Esophagus squamous epithelium (tissue), 5 donors: Measurements from ENCODE around the gene TMEM63B. TPM values are rescaled to one million over a fixed set of nuclear protein-coding genes. Genes with fewer than 3 reads are reported as not detected.
"Not testable (repeated sequence)": the region's sequence is repeated elsewhere in the genome, so short reads cannot be mapped to it uniquely, and the experiment has no call there.

ENCODE experiments used
- DNase-seq: peaks from one replicate; lab custom pipeline; 2025; lab: John Stamatoyannopoulos, UW
- H3K27ac ChIP-seq, 4 donors: fragments of 200-600 bp; sonication (generic); one replicate each; pipeline ENCODE4 v1.5.1; 2016 to 2019; ENCODE audit warnings: mild to moderate bottlenecking in 1 of 4
- H3K27me3 ChIP-seq, 4 donors: fragments of 200-600 bp; sonication (generic); 1 replicate in 3 of 4; 2 replicates in 1 of 4; pipeline versions ENCODE4 v1.5.1 to v1.6.0; 2017 to 2021; ENCODE audit warnings: antibody characterized with exemption in 1 of 4
- H3K36me3 ChIP-seq, 3 donors: fragments of 200-600 bp; sonication (generic); one replicate each; pipeline ENCODE4 v1.5.1; 2016 to 2019
- H3K4me1 ChIP-seq, 3 donors: fragments of 200-600 bp; sonication (generic); one replicate each; pipeline ENCODE4 v1.5.1; 2017 to 2019
- H3K4me3 ChIP-seq, 4 donors: fragments of 200-600 bp; sonication (generic); 1 replicate in 3 of 4; 2 replicates in 1 of 4; pipeline ENCODE4 v1.5.1; 2016 to 2019; ENCODE audit warnings: mild to moderate bottlenecking in 2 of 4, moderate library complexity in 1 of 4
- H3K9me3 ChIP-seq, 3 donors: fragments of 200-600 bp; sonication (generic); one replicate each; pipeline ENCODE4 v1.5.1; 2016 to 2019
- CTCF ChIP-seq, 6 experiments: fragments of 450-650 bp in 4 of 6; fragments of 200-600 bp in 2 of 6; sonication (generic) in 2 of 6; IDR thresholded peaks; one replicate each; pipeline ENCODE4 v1.5.1; 2016 to 2019; ENCODE audit warnings: antibody characterized with exemption in 6 of 6, mild to moderate bottlenecking in 4 of 6, moderate library complexity in 4 of 6
- POLR2A ChIP-seq, 4 donors: fragments of 450-650 bp; IDR thresholded peaks; one replicate each; pipeline ENCODE4 v1.6.1; 2017; ENCODE audit warnings: antibody characterized with exemption in 4 of 4, mild to moderate bottlenecking in 4 of 4, moderate library complexity in 3 of 4
- WGBS, 2 donors: methylation state at CpG; one replicate each; pipeline ENCODE4 v1.1.5; 2018; 5-methylcytosine and 5-hydroxymethylcytosine counted together
- intact Hi-C: fragments of 100-400 bp; cut with DNase I; formaldehyde crosslinking; loops from one replicate; pipeline ENCODE4 v1.15.0; 2022
- total RNA-seq, 4 donors: library from RNA; depleted of rRNA; stranded (reverse); fragments of >200 nt; gene quantifications; one replicate each; pipeline ENCODE4 v1.1.0, GENCODE V29; 2016
- donor health status: DM: yes; HTN: yes; CAD: no.

TMEM63B gene
- total RNA-seq, 4 donors from 2014 or later, result 27.8 to 56.3 (median 45.5) TPM

GRCh38 chr6:44085219-44085618 is 42.1 kb upstream of the TMEM63B start:
- Histone ChIP-seq H3K4me3 (no peak overlapping the region), H3K9me3 (no peaks in the 10 kb centered on the region), H3K4me1 (peaks cover 0 to 21% (median 5%) of the 10 kb centered on the region in 3 donors), H3K27ac (no peak overlapping the region), H3K36me3 (peaks cover 0 to 10% (median 0%) of the 10 kb centered on the region in 3 donors), H3K27me3 (no peaks in the 10 kb centered on the region)
- 67% methylated on average over 2 of the region's 2 CpGs for WGBS, 2 donors
- no peak for TF ChIP-seq CTCF (IDR thresholded peaks at IDR 0.05)
- TF ChIP-seq POLR2A (IDR thresholded peaks at IDR 0.05), result no peak
- intact Hi-C loops, result no loop called here
- DNase-seq, result no peak

GRCh38 chr6:44086931-44087574 is 40.3 kb upstream of the TMEM63B start:
- H3K27ac ChIP-seq, result no peak overlapping the region
- intact Hi-C loops, result no loop called here
- H3K36me3 ChIP-seq, result peaks cover 0 to 10% (median 0%) of the 10 kb centered on the region in 3 donors
- no peaks in the 10 kb centered on the region for H3K27me3 ChIP-seq
- H3K9me3 ChIP-seq, result no peaks in the 10 kb centered on the region
- TF ChIP-seq CTCF (IDR thresholded peaks at IDR 0.05) (no peak), POLR2A (IDR thresholded peaks at IDR 0.05) (no peak)
- no peak for DNase-seq
- H3K4me1 ChIP-seq, result peaks cover 0 to 21% (median 5%) of the 10 kb centered on the region in 3 donors
- H3K4me3 ChIP-seq, result no peak overlapping the region
- WGBS, 2 donors, result 38 to 41% methylated on average over 2 to 5 of the region's 9 CpGs

- Histone ChIP-seq H3K27me3 (no peaks in the 10 kb centered on the region), H3K27ac (no peak overlapping the region), H3K36me3 (peaks cover 0 to 10% (median 0%) of the 10 kb centered on the region in 3 donors), H3K4me1 (peaks cover 0 to 21% (median 5%) of the 10 kb centered on the region in 3 donors), H3K4me3 (no peak overlapping the region), H3K9me3 (no peaks in the 10 kb centered on the region)
- TF ChIP-seq POLR2A (IDR thresholded peaks at IDR 0.05) (no peak), CTCF (IDR thresholded peaks at IDR 0.05) (no peak)
- WGBS, 2 donors, result 70 to 90% methylated on average over 2 of the region's 2 CpGs
- no peak for DNase-seq
- intact Hi-C loops, result no loop called here
Observed at GRCh38 chr6:44087623-44088022, 39.7 kb upstream of the TMEM63B start.

GRCh38 chr6:44088827-44089590 is 38.3 kb upstream of the TMEM63B start:
- Histone ChIP-seq H3K36me3 (peaks cover 0 to 10% (median 0%) of the 10 kb centered on the region in 3 donors), H3K9me3 (no peaks in the 10 kb centered on the region), H3K27me3 (no peaks in the 10 kb centered on the region), H3K4me1 (peaks cover 0 to 17% (median 5%) of the 10 kb centered on the region in 3 donors), H3K4me3 (no peak overlapping the region), H3K27ac (no peak overlapping the region)
- WGBS, 2 donors, result 84 to 93% methylated on average over 6 to 7 of the region's 11 CpGs
- intact Hi-C loops, result no loop called here
- no peak for DNase-seq
- TF ChIP-seq POLR2A (IDR thresholded peaks at IDR 0.05), result no peak
- TF ChIP-seq CTCF (IDR thresholded peaks at IDR 0.05), result no peak

GRCh38 chr6:44090465-44090864 is 36.9 kb upstream of the TMEM63B start:
- DNase-seq, result no peak

GRCh38 chr6:44091356-44091755 is 36.0 kb upstream of the TMEM63B start:
- H3K36me3 ChIP-seq, result peaks cover 0 to 14% (median 0%) of the 10 kb centered on the region in 3 donors
- H3K27ac ChIP-seq, H3K27me3 ChIP-seq, H3K4me1 ChIP-seq, DNase-seq, H3K4me3 ChIP-seq, H3K9me3 ChIP-seq: not testable (repeated sequence)
- WGBS, 2 donors, result 88 to 100% methylated on average over 3 of the region's 3 CpGs
- intact Hi-C loops, result loop anchor here (10.0 kb wide), 1 partner anchor 163 kb away; the partner anchor contains the start of gene SLC35B2

More at GRCh38 chr6:44090465-44090864, 36.9 kb upstream of the TMEM63B start:
- intact Hi-C loops, result loop anchor here (10.0 kb wide), 1 partner anchor 164 kb away; the partner anchor contains the start of gene SLC35B2
- peaks cover 0 to 14% (median 0%) of the 10 kb centered on the region in 3 donors for H3K36me3 ChIP-seq
- H3K4me1 ChIP-seq, result peaks cover 0 to 7% (median 0%) of the 10 kb centered on the region in 3 donors
- no peaks in the 10 kb centered on the region for H3K27me3 ChIP-seq
- WGBS, 2 donors, result 89 to 90% methylated on average over 3 to 5 of the region's 5 CpGs
- no peaks in the 10 kb centered on the region for H3K9me3 ChIP-seq
- no peak overlapping the region for H3K4me3 ChIP-seq
- H3K27ac ChIP-seq, result no peak overlapping the region
- no peak for TF ChIP-seq CTCF (IDR thresholded peaks at IDR 0.05)
- no peak for TF ChIP-seq POLR2A (IDR thresholded peaks at IDR 0.05)
